Measurements from ENCODE around the gene ZXDC.

GRCh38 chr3:126515066-126515706, 39.5 kb upstream of the ZXDC start:
- no peak for TF ChIP-seq CTCF (IDR thresholded peaks at IDR 0.05)
- no peak for TF ChIP-seq POLR2A (IDR thresholded peaks at IDR 0.05)

Data from lower leg skin (tissue), 3 donors.